ENCODE measurements around the gene ALOX5. TPM values are rescaled to one million over a fixed set of nuclear protein-coding genes. Genes with fewer than 3 reads are reported as not detected.
A peak's percentile ranks its signal among the peaks of the same experiment; 100 is the strongest.

Gene ALOX5
- total RNA-seq, 1 experiment from 2014 or later: not detected

DNA sequence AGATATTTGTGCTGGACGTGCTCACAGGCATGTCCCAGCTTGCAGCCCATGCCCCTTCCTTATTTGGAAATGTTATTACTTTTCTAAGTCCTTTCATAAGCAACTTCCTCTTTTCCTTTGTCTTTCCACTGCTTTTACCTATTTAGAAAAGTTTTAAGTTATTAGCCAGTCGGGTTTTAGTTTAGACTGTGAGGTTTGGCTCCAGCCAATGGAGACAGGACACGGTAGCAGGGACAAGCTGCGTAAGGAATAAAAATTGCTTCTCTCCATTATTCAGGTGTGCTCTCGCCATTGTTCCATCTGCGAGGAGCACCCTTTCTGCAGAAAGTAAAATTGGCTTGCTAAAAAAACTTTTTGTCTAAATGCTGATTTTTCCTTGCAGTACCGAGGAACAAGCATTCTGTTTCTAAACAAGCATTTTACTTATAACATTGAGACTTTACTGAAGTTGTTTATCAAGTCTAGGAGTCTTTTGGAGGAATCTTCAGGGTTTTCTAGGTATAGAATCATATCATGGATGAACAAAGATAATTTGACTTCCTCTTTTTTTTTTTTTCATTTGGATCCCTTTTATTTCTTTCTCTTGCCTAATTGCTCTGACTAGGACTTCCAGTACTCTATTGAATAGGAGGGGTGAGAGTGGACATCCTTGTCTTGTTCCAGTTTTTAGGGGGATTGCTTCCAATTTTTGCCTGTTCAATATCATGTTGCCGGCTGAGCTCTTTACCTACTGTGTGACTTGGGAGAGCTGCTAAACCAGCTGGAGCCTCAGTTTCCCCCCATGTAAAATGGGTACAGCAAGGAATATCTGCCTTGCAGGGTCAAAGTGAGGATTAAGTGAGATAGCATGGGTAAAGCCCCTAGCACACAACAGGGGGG is 63.8 kb downstream of the ALOX5 start:
- in situ Hi-C loops (cut with HindIII; ENCODE audit: low sequenced_read_pairs): no loop called here
- DNase-seq (ENCODE audit: low spot score): no peak

DNA sequence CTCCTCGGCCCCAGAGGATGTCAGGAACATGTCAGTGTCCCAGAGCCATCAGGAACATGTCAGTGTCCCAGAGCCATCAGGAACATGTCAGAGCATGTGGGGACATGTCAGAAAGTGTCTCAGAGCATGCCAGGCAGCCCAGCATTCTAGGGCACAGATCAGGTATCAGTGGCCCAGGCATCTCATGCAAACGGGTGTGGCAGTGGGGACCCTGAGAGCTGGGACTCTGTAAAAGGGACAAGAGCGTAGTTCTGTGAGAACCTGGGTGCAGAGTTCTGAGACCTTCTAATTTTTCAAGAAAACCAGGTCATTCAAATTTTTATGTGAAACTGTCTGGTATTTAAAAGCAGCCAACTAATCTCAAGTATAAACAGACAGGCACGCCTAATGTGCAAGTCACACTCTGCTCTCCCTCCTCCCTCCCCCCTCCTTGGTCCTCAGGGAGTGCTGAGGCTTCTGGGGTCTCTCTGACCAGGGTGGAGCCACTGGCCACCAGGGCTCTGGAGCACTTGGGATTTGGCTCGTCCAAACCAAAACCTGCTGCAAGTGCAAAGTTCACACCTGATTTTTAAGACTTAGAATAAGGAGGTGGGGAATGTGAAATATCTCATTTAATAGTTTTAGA is 64.6 kb downstream of the ALOX5 start:
- in situ Hi-C loops (cut with HindIII; ENCODE audit: low sequenced_read_pairs): no loop called here
- no peak for DNase-seq (ENCODE audit: low spot score)

DNA sequence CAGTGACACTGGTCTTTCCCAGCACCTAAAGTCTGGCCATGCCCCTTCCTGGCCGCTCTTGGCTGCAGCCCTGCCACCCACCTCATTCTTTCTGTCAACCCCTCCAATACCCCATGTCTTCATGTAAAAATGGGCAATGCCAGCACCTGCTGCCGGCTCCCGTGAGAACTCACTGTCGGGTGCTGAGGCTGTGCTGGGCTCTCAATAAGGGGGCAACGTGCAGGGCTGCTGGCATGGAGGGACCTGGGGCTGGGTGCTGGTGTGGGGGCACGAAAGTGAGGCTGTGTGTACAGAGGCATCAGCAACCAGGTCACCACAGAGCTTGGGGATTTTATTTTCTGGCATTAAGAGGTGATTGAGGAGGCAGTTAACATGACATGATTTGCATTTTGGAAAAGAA is 65.3 kb downstream of the ALOX5 start:
- in situ Hi-C loops (cut with HindIII; ENCODE audit: low sequenced_read_pairs): no loop called here

DNA sequence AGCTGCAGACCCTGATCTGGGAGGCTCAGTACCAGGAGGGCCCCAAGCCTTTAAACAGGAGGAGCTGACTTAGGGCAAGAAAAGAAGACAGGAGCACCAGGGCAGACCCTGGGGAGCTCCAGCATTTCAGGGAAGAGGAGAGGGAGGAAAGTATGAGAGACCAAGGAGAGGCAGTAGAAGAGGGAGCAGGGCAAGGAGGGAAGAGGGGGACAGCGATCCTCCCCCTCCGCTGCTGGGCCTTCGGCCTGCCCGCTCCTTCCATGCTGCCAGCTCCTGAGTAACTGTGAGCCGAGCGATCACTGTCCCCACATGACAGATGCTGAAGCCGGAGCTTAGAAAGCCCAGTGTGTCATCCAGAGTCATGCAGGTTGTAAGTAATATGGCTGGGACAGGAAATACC is 65.9 kb downstream of the ALOX5 start:
- in situ Hi-C loops (cut with HindIII; ENCODE audit: low sequenced_read_pairs): no loop called here
- DNase-seq (ENCODE audit: low spot score): no peak

More for the DNA sequence above, 65.3 kb downstream of the ALOX5 start:
- no peak for DNase-seq (ENCODE audit: low spot score)

DNA sequence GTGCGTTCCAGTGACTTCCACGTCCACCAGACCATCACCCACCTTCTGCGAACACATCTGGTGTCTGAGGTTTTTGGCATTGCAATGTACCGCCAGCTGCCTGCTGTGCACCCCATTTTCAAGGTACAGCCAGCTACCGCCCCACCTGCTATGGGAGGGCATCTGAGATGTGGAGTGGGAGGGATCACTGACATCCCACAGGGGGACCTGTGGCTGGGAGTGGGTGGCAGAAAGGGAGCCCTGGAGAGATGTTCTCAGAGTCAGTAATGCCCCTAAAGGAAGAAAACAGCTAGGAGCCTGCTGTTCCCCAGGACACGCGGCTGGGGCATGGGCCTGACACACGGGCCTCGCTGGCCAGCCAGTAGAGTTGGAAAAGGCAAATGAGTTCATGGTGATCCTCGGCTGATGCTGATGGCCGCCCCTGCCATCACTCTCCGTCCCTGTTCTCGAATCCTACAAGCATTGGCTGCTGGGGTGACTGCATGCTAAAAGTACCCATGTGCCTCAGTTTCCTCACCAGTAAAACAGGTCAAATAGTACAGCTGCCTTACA is 66.6 kb downstream of the ALOX5 start:
- in situ Hi-C loops (cut with HindIII; ENCODE audit: low sequenced_read_pairs): no loop called here
- no peak for DNase-seq (ENCODE audit: low spot score)

DNA sequence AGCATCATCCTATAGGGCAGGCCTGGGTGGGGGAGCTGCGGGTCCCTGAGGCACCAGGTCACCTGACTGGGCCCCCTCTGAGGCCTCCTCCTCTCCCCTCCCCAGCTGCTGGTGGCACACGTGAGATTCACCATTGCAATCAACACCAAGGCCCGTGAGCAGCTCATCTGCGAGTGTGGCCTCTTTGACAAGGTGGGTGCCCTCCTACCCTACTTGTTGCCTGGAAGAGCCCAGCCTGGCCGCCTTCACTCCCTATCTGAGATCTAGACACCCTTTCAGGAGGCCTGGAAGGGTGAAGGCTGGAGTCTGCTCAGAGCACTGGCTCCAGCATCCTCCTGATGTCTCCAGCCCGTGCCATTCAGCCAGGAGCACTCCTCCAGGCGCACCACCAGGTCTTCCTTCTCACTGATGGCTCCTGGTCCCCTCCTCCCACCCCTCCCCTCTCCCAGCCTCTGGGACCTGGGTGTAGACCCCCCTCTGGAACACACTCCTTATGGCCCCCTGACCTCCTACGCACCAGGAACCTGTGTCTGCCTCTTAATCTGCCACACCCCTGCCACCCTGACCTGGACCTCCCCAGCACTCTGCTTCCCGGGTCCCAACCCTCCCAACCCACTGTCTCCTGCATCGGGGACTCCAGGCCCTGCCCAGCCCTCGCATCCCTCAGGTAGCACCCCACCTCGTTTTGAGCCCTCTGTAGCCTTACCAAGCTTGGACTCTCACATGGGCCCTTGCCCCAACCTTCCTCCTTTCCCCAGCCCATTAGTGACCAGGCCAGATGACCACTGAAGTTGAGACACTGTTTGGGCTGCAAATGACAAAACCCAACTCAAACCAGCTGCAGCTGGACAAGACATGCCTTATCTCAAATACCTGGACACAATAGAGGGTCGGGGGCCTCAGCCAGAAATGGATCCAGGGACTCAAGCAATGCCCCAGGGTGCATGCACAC is 67.5 kb downstream of the ALOX5 start:
- in situ Hi-C loops (cut with HindIII; ENCODE audit: low sequenced_read_pairs): no loop called here
- no peak for DNase-seq (ENCODE audit: low spot score)

DNA sequence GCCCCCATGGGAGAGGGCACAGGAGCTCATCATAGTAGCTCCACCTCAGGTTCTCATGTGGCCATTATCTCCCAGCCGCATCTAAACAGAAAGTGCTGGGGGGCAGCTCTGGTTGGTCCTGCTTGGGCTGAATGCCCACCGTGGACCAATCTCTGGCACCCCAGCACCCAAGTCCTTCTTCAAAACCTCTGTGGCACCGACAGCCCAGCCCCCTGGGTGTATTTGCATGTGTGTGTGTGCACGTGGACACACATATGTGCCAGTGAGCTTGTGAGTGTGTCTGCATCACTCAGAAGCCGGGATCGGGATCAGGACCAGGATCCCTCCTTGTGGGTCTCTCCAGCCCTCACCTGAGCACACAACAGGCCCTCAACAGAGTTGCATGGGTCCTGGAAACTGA is 68.2 kb downstream of the ALOX5 start:
- in situ Hi-C loops (cut with HindIII; ENCODE audit: low sequenced_read_pairs): no loop called here
- no peak for DNase-seq (ENCODE audit: low spot score)

DNA sequence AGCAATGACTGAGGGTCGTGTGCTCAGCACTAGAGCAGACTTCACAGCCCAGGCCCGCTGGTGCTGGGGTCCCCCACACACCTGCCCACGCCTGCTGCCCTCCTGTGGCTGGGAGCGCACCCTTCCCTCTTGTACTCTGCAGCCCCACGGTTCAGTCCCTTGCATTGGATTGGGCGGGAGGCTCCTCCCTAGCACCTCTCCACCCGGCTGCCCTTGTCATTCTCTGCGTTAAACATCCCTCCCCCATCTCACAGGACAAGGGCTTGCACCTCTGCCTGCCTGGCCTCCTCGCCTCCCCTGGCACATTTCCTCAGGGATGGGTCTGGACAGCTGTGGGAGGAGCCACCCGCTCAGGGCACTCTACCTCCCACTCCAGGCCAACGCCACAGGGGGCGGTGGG is 68.6 kb downstream of the ALOX5 start:
- in situ Hi-C loops (cut with HindIII; ENCODE audit: low sequenced_read_pairs): no loop called here
- DNase-seq (ENCODE audit: low spot score): no peak

DNA sequence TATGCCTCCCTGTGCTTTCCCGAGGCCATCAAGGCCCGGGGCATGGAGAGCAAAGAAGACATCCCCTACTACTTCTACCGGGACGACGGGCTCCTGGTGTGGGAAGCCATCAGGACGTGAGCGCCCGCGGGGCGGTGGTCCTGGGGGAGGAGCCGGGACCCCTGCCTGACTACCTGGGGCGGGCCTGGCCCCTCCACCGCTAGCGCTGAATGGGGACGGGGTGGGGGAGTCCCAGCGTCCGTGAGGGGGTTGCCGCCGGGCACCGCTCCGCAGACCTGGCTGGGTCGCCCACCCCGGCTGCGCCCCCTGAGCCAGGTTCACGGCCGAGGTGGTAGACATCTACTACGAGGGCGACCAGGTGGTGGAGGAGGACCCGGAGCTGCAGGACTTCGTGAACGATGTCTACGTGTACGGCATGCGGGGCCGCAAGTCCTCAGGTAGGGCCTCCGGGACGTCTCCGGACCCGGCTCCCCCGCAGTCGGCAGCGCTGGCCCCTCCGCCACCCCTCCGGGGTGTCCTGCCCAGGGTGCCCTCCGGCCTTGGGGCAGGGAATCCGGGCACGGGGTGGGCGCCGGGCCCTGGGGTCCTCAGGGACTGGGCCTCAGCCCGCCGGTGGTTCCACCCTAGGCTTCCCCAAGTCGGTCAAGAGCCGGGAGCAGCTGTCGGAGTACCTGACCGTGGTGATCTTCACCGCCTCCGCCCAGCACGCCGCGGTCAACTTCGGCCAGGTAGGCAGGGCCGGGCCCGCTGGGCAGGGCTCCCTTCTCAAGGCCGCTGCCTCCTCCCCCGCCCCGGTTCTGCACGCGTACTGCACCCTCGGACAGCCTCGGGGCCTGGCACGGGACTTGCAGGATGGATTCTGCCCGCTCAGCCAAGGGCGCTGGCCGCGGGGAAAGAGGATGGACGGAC is 69.3 kb downstream of the ALOX5 start:
- DNase-seq (ENCODE audit: low spot score): no peak

DNA sequence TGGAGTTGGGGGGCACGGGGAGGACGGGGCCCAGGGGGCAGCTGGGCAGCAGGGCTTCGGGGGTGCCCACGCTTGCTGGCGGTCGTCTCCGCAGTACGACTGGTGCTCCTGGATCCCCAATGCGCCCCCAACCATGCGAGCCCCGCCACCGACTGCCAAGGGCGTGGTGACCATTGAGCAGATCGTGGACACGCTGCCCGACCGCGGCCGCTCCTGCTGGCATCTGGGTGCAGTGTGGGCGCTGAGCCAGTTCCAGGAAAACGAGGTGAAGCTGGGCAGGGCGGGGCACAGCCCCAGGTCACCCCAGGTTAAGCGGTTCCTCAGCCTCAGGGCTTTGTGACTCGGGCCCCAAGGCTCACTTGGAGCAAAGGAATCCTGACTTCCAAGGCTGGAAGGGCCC is 70.0 kb downstream of the ALOX5 start:
- in situ Hi-C loops (cut with HindIII; ENCODE audit: low sequenced_read_pairs): no loop called here
- DNase-seq (ENCODE audit: low spot score): no peak

More for the DNA sequence above, 69.3 kb downstream of the ALOX5 start:
- in situ Hi-C loops (cut with HindIII; ENCODE audit: low sequenced_read_pairs): no loop called here

DNA sequence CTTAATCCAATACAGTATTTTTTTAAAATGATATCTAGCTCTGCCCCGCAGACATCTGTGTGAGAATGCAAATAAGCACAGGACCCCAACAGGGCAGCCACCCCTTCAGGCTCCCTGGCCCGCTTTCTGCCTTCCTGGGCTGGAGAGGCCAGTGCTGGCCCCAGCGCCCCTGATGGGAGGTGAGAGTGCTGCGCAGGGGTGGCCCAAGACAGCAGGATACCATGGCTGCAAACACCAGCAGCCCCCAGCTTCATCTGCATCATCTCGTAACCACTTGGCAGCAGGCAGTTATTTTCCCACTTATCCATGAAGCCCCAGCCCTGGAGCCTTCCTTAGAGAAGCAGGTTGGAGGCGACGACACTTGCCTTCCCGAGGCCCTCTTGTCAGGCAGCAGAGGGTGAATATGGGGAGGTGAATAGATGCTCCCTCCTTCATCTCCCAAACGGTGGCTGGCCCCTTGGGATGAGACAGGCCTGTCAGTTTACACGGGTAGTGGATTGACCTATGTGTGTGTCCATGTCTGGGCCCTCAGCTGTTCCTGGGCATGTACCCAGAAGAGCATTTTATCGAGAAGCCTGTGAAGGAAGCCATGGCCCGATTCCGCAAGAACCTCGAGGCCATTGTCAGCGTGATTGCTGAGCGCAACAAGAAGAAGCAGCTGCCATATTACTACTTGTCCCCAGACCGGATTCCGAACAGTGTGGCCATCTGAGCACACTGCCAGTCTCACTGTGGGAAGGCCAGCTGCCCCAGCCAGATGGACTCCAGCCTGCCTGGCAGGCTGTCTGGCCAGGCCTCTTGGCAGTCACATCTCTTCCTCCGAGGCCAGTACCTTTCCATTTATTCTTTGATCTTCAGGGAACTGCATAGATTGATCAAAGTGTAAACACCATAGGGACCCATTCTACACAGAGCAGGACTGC is 71.2 kb downstream of the ALOX5 start:
- in situ Hi-C loops (cut with HindIII; ENCODE audit: low sequenced_read_pairs): no loop called here
- DNase-seq (ENCODE audit: low spot score): peak; percentile 98

DNA sequence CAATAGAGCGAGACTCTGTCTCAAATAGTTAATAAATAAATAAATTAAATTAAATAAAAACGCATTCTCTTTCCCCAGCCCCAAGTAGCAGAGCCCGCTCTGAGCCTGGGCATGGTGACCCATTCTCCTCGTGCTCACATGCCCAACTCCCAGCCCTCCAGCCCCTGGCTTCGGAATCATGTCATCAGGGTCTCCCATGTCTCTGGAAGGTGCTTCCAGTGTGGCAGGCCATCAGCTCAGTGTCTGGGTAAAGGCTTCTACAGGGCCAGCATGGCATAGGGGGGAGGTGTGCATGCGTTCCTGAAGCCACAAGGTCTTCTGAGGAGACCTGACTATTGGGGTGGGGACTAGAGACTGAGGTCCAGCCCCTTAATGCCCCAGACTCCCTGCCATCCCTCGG is 72.8 kb downstream of the ALOX5 start:
- in situ Hi-C loops (cut with HindIII; ENCODE audit: low sequenced_read_pairs): no loop called here
- no peak for DNase-seq (ENCODE audit: low spot score)

DNA sequence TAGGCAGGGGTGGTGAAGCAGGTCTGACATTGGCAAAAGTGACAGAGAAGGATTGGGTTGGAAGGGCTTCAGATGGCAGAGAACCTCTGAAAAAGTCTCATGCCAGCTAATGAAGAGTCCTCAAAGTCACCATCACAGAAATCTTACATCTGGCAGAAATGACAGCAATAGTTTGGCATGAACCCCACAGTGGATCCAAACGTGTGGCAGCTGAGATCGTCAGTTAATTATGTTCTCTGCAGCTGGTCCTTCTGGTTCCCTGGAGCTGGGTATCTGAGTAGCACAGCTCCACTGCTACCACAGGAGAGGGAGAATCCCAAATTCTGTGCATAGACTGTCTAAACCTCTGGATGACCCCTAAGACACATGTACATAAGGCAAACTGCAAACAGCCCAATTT is 73.4 kb downstream of the ALOX5 start:
- no peak for DNase-seq (ENCODE audit: low spot score)
- in situ Hi-C loops (cut with HindIII; ENCODE audit: low sequenced_read_pairs): no loop called here

DNA sequence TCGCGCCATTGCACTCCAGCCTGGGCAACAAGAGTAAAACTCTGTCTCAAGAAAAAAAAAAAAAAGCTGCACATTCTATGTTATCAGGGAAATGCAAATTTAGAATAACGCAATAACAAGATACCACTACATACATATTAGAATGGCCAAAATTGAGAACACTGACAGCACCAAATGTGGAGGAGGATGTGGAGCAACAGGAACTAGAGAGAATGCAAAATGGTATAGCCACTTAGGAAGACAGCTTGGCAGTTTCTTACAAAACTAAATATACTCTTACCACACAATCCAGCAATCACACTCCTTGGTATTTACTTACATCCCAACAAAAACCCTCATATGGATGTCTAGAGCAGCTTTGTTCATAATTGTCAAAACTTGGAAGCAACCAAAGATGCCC is 76.8 kb downstream of the ALOX5 start:
- in situ Hi-C loops (cut with HindIII; ENCODE audit: low sequenced_read_pairs): no loop called here

DNA sequence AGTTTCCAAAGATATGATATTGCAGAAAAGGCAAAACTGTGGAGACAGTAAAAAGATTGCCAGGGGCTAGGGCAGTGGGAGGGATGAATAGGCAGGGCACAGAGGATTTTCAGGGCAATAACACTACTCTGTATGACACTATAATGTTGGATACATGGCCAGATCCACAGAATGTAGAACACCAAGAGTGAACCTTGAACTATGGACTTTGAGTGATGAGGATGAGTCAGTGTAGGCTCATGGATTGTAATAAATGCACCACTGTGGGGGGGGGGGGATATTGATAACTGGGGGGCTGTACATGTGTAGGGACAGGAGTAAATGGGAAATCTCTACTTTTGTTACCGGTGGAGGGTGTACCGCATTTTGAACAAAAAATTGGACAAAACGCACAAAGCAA is 77.4 kb downstream of the ALOX5 start:
- in situ Hi-C loops (cut with HindIII; ENCODE audit: low sequenced_read_pairs): no loop called here
- DNase-seq (ENCODE audit: low spot score): no peak

More for the DNA sequence above, 76.8 kb downstream of the ALOX5 start:
- no peak for DNase-seq (ENCODE audit: low spot score)

DNA sequence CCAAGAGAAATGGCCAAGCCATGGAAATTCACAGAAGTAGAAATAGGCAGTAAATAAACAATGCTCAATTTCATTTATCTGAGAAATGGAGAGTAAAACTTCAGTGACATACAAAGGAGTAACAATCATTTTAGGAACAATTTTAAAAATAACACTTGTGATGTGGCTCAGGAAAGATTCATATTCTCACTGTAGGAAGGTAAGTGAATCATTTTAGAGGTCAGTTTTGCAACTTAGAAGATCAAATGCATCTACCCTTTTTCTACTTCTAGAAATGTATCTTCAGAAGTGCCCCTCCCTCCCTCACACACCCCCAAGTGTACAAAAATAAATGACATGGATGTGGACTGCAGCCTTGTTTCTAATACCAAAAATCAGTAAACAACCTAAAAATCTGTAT is 78.3 kb downstream of the ALOX5 start:
- in situ Hi-C loops (cut with HindIII; ENCODE audit: low sequenced_read_pairs): no loop called here
- no peak for DNase-seq (ENCODE audit: low spot score)

DNA sequence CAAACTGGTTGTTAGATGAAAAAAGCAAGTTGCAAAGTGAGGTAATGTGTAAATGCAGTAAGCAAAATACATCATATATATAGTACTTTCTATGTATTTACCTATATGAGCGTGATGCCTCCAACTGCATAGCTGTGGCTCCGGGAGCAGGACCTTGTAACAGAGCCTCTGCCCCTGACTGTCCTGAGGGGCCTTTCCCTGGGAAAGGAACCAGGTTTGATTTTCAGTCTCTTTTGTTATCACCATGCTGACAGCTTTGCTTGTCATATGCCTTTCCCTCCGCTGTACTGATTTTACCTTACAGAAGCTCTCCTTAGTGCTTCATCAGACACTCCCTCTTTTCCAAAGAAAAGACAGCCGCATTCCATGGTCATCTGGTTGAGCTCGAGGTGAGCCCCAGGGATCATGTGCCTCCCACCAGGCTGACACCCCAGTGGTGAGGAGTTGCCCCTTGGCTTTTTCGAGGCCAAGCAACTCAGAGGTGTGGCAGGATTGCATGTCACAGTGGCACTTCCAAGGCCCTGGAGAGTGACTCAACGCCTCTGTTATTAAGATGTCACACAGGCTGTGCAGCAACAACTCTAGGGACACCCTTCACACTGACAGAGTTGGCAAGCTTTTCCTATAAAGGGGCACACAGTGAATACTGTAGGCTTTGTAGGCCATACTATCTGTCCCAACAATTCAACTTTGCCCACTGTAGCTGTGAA is 78.9 kb downstream of the ALOX5 start:
- in situ Hi-C loops (cut with HindIII; ENCODE audit: low sequenced_read_pairs): no loop called here
- DNase-seq (ENCODE audit: low spot score): no peak

Data from G401 (cell line).